ENCODE results near the gene SCNN1G.

Gene SCNN1G

GRCh38 chr16:23202166-23202565, 19.6 kb downstream of the SCNN1G start:
- DNase-seq (ENCODE audit: low spot score): no peak

GRCh38 chr16:23206986-23207385, 24.4 kb downstream of the SCNN1G start:
- no peak for DNase-seq (ENCODE audit: low spot score)

- no peak for DNase-seq (ENCODE audit: low spot score)
These were observed 24.9 kb downstream of the SCNN1G start for GRCh38 chr16:23207485-23207884.

GRCh38 chr16:23209606-23210005, 27.1 kb downstream of the SCNN1G start:
- DNase-seq (ENCODE audit: low spot score): no peak

- DNase-seq (ENCODE audit: low spot score): no peak
These were observed 31.3 kb downstream of the SCNN1G start for GRCh38 chr16:23213831-23214230.

GRCh38 chr16:23214796-23215195, 32.3 kb downstream of the SCNN1G start:
- no peak for DNase-seq (ENCODE audit: low spot score)

- no peak for DNase-seq (ENCODE audit: low spot score)
These were observed 32.9 kb downstream of the SCNN1G start for GRCh38 chr16:23215435-23215834.

- no peak for DNase-seq (ENCODE audit: low spot score)
These were observed 34.2 kb downstream of the SCNN1G start for GRCh38 chr16:23216658-23217246.

GRCh38 chr16:23217646-23218045, 35.1 kb downstream of the SCNN1G start:
- no peak for DNase-seq (ENCODE audit: low spot score)

GRCh38 chr16:23222929-23223328, 40.4 kb downstream of the SCNN1G start:
- DNase-seq (ENCODE audit: low spot score): no peak

GRCh38 chr16:23223368-23223767, 40.8 kb downstream of the SCNN1G start:
- no peak for DNase-seq (ENCODE audit: low spot score)

GRCh38 chr16:23225109-23225508, 42.6 kb downstream of the SCNN1G start:
- no peak for DNase-seq (ENCODE audit: low spot score)

GRCh38 chr16:23225634-23226033, 43.1 kb downstream of the SCNN1G start:
- DNase-seq (ENCODE audit: low spot score): no peak

- DNase-seq (ENCODE audit: low spot score): no peak
These were observed 45.0 kb downstream of the SCNN1G start for GRCh38 chr16:23227529-23227928.

- no peak for DNase-seq (ENCODE audit: low spot score)
These were observed 47.2 kb downstream of the SCNN1G start for GRCh38 chr16:23229714-23230113.

GRCh38 chr16:23232806-23233205, 50.3 kb downstream of the SCNN1G start:
- no peak for DNase-seq (ENCODE audit: low spot score)

GRCh38 chr16:23235176-23235575, 52.6 kb downstream of the SCNN1G start:
- DNase-seq (ENCODE audit: low spot score): no peak

GRCh38 chr16:23236983-23237382, 54.4 kb downstream of the SCNN1G start:
- DNase-seq (ENCODE audit: low spot score): no peak

- no peak for DNase-seq (ENCODE audit: low spot score)
These were observed 58.4 kb downstream of the SCNN1G start for GRCh38 chr16:23240994-23241393.

GRCh38 chr16:23244122-23244521, 61.6 kb downstream of the SCNN1G start:
- no peak for DNase-seq (ENCODE audit: low spot score)

- no peak for DNase-seq (ENCODE audit: low spot score)
These were observed 62.7 kb downstream of the SCNN1G start for GRCh38 chr16:23245268-23245667.

GRCh38 chr16:23248261-23249194, 66.0 kb downstream of the SCNN1G start:
- DNase-seq (ENCODE audit: low spot score): no peak

GRCh38 chr16:23249830-23250229, 67.3 kb downstream of the SCNN1G start:
- no peak for DNase-seq (ENCODE audit: low spot score)

GRCh38 chr16:23252310-23252709, 69.8 kb downstream of the SCNN1G start:
- no peak for DNase-seq (ENCODE audit: low spot score)
